Cardiac fibroblast (primary cell): ENCODE measurements around the gene CD300LG.

Experiments
- DNase-seq, 2 donors: peaks; one replicate each; pipeline versions ENCODE4 v3.0.0 to v3.0.0-alpha.2; 2010; ENCODE audit warnings: low read depth in 2 of 2
- H3K4me3 ChIP-seq, 2 donors: replicated peaks in 1 of 2; 1 replicate in 1 of 2; 2 replicates in 1 of 2; pipeline ENCODE4 v1.5.1; 2011; ENCODE audit warnings: low read depth in 2 of 2, low read length in 2 of 2, mild to moderate bottlenecking in 2 of 2, moderate library complexity in 1 of 2
- TF ChIP-seq, protein P1 (sequence below): IDR thresholded peaks from one replicate; pipeline ENCODE4 v1.5.1; 2011; ENCODE audit warnings: low read depth, mild to moderate bottlenecking, low read length, inconsistent platforms

CD300LG gene

DNA sequence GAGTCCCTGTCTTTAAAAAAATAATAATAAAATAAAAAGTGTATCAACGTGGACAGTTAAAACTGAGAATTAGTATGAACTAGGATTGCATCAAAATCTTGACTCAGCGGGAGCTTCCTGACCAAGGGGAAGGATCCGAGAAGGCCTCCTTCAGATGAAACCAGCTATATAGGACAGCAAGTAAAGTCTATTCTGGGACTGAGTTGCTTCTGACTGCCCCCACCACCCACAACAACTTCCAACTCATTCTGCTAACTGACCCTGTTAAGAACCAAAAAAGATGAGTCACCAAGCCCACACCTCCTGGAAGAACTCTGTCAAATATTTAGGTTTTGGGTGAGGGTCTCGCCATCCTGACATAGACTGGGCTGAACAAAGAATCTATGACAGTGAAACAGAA lies 38.9 kb upstream of the CD300LG start:
- no peak overlapping the region for H3K4me3 ChIP-seq
- DNase-seq: no peak
- TF ChIP-seq, protein P1, sequence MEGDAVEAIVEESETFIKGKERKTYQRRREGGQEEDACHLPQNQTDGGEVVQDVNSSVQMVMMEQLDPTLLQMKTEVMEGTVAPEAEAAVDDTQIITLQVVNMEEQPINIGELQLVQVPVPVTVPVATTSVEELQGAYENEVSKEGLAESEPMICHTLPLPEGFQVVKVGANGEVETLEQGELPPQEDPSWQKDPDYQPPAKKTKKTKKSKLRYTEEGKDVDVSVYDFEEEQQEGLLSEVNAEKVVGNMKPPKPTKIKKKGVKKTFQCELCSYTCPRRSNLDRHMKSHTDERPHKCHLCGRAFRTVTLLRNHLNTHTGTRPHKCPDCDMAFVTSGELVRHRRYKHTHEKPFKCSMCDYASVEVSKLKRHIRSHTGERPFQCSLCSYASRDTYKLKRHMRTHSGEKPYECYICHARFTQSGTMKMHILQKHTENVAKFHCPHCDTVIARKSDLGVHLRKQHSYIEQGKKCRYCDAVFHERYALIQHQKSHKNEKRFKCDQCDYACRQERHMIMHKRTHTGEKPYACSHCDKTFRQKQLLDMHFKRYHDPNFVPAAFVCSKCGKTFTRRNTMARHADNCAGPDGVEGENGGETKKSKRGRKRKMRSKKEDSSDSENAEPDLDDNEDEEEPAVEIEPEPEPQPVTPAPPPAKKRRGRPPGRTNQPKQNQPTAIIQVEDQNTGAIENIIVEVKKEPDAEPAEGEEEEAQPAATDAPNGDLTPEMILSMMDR: no peak

DNA sequence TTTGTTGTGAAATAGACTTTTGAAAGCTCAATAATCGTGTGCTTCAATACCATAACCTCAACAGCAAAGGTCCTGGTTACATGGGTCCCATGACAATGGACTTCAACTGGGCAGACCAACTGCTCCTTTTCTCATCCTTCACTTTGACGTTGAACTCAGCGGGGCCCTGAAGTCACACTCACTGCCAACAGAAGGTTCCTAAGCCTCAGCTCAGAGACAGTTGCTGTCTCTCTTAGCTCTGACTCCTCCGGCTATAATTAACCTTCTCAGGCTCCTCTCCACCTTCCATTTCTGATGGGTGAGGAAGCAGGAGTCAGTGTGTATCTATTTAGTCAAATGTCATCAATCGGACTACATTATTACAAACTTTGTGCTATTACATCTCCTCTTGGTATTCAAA lies 37.9 kb upstream of the CD300LG start:
- no peak overlapping the region for H3K4me3 ChIP-seq
- TF ChIP-seq, protein P1: no peak
- DNase-seq: no peak

DNA sequence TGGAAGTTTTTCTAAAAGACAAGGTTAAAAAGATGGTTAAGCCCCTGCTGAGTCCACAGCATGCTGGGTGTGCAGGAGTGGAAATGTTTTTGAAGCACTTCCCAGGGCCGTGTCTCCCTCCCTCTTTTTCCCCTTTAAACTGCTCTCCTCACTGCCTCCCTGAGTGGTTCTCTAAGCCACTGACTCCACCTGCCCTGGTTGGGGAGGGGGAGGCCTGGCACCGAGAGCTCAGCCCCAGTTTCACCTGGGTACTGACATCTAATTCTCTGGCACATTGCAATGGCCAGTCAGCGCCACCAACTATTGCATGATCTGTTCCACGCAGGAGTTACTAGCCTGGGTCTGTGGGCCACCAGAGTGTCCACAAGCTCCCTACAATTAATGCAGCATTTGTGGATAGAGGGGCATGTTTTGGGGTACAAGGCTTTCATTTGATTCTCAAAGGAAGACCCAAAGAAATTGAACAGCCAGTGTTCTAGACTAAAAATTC lies 36.7 kb upstream of the CD300LG start:
- DNase-seq: no peak
- no peak overlapping the region for H3K4me3 ChIP-seq
- TF ChIP-seq, protein P1: no peak

DNA sequence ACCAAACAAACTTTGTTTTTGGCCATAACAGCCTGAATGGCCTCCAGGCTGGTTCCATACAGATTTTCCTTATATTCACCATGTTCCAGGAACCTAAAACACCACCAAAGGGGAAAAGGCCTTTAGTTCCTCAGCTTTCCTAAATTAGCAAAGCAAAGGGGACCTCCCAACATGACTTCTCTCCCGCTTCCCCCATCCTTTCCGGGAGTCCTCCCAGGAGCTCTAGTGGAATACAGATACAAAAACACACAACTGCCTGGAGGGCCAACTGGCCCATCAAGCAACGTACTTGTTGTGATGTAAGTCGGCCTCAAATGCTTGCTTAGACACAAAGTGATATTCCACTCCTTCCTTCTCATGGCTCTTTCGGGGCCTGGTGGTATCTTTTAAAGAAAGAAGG lies 36.2 kb upstream of the CD300LG start:
- TF ChIP-seq, protein P1: no peak
- no peak overlapping the region for H3K4me3 ChIP-seq
- DNase-seq: no peak

DNA sequence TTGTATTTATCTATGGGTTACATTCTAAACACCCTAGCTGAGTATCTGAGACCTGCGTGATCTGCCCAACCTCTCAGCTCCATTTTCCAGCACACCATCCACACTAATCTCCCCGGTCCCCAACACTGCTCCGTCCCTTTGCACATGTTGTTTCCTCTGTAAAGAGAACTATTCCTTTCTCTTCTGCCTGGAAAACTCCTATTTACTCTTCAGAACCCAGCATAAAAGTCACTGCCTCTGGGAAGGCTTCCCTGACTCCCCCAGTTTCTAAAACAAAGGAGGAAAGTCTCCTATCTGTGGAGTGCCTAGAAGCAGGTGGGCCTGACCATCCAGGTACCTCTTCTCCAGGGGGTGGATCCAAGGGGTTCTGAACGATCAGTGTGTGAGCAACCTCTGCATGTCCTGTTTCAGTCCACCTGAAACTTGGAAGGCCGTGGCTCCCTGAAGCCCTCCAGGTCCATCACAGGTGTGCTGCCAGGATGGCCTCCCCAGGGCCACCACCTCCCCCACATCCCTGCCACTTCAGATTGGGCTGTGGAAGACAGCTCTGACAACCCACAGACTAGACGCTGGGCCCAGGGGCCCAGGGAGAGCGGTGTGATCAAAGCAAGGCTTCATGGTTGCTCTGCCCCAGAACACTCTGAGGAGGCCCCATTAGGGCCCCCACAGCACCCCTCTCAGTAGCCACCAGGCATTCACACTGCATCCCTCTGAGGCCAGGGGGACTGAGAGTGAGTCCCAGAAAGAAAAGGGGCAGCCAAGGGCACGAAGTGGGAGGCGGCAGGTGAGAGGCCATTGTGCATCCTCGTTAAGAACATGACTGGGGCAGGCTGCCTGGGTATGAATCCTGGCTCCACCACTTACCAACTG lies 34.3 kb upstream of the CD300LG start:
- H3K4me3 ChIP-seq: no peak overlapping the region
- TF ChIP-seq, protein P1: no peak

DNA sequence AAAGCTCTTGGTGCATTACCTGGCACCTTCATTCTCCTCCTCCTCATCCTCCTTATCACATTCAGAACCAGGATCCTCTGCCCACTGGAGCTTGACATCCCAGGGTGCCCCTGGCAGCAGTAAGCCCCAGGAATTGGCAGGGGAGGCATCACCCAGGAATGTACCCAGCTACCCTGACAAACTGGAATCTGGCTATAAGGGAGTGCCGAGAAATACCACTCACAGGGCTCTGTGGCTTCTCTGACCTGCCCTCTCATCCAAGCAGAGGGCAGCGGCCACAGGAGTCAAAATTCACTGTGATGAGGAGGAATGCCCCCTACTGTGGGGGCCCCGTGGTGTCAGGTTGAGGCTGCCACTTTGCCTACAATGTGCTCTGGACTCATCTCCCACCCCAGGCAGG lies 33.6 kb upstream of the CD300LG start:
- no peak for DNase-seq
- no peak overlapping the region for H3K4me3 ChIP-seq
- TF ChIP-seq, protein P1: no peak

More for the DNA sequence above, 34.3 kb upstream of the CD300LG start:
- no peak for DNase-seq
